HG02642 (cell line): ENCODE results near the gene KANK4.

Experiments used
- ATAC-seq: cut with Tn5 transposase; IDR thresholded peaks from one replicate; pipeline ENCODE4 v1.9.1; 2021; ENCODE audit warnings: mild to moderate bottlenecking; ENCODE audit not compliant: unreplicated experiment, poor library complexity

Gene KANK4

DNA sequence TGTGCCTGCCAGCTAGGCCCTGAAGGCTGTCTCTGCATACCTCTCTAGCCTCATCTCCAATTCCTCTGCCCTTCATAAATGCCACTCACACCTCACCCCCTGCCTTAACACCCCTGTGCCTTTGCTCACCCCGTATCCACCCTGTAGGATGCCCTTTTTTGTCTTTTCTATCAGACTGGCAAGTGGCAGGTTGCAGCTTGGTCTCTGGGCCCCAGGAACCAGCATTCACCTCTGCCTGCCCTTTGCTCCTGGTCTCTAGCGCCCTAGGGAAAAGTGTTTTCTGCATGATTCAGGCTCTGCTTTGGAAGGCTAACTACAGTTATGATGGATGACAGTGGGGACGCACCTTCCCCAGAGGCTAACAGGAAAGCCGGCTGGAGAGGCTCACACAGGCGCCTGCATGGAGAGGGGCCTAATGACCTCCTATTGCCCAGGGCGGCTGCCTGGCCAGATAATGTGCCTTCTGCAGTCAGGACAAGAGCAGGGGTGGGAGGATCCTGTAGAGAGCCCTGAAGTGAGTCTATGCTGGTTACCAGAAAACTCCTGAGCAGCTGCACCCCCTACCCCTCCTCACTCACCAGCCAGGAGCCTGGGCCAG is 11.2 kb downstream of the KANK4 start:
- ATAC-seq = no peak

GRCh38 chr1:62307446-62307845 is 11.8 kb downstream of the KANK4 start:
- ATAC-seq = no peak

DNA sequence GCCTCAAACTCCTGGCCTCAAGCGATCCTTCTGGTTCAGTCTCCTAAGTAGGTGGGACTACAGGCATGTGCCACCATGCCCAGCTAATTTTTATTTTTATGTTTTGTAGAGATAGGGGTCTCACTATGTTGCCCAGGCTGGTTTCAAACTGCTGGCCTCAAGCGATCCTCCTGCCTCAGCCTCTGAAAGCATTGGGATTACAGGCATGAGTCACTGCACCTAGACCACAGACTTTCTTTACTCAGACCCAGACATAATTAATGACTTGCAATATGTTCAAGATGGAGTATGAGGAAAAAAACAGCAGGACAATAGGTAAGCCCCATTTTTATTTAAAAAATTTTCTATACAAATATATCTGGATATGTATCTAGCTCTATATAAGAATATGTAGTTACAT is 13.2 kb downstream of the KANK4 start:
- no peak for ATAC-seq

DNA sequence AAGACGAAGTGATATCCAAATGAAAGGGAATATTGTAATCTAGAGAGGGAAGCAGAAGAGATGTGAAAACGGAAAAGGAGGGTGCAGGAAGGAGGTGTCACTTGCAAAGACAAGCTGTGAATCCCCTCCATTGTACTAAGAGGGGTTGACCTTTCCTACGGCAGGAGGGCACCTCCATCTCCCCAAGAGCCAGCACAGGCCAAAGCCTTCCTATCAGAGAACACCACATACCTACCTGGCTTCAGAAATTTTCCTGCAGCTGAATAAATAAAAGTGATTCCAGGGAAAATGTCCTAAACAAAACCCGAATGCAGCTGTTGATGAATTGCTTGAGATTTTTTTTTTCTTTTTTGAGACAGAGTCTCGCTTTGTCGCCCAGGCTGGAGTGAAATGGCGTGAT is 14.3 kb downstream of the KANK4 start:
- no peak for ATAC-seq

DNA sequence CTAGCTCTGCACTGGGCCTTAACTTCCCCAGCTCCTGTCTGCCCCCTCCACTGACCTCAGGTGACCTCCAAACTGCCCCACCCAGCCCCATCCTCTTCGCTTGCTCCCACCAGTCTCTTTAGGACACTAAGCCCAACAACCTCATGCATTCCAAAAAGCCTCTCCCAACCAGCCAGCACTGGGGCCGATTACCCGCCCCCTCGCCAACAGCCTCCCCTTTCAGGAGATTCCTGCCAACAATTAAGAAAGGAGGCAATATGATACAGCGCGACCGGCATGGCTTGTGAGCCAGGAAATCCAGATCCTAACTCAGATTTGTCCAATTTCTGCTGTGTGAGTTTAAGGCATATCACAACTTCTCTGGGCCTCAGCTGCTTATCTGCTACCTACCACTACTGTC is 14.7 kb downstream of the KANK4 start:
- no peak for ATAC-seq

GRCh38 chr1:62301726-62302390 is 17.4 kb downstream of the KANK4 start:
- ATAC-seq = no peak

DNA sequence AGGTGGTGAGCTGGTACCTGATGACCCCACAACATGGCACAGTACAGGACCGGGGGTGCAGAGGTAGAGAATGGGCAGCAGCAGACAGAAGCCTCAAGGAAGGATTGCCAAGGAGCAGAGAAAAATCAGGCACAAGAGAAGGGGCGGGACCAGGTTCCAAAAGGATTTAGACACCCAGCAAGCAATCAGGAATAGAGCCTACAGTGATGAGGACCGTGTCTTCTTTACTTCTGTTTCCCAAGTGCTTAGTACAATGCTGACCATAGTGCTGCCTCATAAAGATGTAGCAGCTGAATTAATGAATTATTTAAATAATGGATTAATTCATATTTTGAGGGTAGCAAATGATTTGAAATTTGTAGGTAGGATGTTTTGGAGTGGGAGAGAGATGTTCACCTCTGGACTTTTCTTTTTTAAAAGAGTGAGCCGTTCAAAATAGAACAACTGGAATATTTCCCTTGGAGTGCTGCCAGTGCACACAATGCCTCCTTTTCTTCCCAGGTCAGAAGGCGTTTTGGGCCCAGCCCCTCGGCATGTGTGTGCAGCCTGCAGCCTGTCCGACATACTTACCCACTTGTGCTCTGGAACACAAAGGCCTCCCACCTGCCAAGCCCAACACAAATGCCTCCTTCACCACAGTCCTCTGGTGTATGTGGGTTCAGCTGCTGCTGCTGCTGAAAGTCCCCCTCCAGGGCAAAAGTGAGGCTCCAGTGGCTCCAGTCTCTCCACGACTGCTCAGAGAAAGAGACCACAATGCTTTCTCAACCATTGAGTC is 19.6 kb downstream of the KANK4 start:
- ATAC-seq = no peak

GRCh38 chr1:62295921-62296491 is 23.2 kb downstream of the KANK4 start:
- ATAC-seq = no peak

- ATAC-seq = no peak
Measured at GRCh38 chr1:62294261-62294660, 25.0 kb downstream of the KANK4 start.

GRCh38 chr1:62288662-62289061 is 30.6 kb downstream of the KANK4 start:
- no peak for ATAC-seq

DNA sequence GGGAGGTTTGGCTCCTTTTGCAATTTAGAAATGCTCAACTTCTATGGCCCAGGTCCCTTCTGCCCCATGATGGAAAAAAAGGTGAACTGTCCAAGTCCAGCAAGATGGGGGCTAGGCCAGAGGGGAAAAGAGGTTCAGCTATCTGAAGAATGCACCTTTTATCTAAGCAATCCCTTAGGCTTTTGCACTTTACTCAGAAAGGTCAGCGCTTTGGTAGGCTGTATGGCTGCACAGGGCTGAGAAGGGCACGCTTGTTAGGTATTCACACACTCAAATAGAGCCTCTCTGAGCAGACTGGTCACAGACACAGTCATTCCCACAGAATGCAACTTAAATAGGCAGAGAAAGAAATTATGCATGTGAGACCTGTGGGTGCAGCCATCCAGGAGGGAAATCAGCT is 31.0 kb downstream of the KANK4 start:
- no peak for ATAC-seq

- ATAC-seq = no peak
Measured at GRCh38 chr1:62286786-62287224, 32.4 kb downstream of the KANK4 start.

GRCh38 chr1:62285984-62286785 is 33.0 kb downstream of the KANK4 start:
- no peak for ATAC-seq

DNA sequence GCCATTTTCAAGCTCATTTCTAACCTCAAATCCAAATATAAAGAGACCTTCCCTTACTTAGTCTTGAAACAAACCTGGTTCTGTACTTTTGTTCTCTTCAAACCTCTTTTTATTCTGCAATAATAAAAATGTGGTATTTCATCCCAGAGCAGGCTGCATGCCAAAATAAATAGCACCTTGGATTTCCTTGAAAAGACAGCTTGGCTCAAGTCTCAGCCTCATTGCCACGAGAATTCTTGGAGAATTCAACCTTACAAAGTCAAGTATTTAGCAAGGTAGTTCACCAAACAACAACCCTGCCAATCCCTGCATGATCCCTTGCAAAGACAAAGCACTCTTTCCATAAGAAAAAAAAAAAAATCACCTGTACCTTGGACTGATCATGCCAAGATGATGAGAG is 33.8 kb downstream of the KANK4 start:
- ATAC-seq = no peak

GRCh38 chr1:62283986-62284385 is 35.2 kb downstream of the KANK4 start:
- ATAC-seq = no peak

DNA sequence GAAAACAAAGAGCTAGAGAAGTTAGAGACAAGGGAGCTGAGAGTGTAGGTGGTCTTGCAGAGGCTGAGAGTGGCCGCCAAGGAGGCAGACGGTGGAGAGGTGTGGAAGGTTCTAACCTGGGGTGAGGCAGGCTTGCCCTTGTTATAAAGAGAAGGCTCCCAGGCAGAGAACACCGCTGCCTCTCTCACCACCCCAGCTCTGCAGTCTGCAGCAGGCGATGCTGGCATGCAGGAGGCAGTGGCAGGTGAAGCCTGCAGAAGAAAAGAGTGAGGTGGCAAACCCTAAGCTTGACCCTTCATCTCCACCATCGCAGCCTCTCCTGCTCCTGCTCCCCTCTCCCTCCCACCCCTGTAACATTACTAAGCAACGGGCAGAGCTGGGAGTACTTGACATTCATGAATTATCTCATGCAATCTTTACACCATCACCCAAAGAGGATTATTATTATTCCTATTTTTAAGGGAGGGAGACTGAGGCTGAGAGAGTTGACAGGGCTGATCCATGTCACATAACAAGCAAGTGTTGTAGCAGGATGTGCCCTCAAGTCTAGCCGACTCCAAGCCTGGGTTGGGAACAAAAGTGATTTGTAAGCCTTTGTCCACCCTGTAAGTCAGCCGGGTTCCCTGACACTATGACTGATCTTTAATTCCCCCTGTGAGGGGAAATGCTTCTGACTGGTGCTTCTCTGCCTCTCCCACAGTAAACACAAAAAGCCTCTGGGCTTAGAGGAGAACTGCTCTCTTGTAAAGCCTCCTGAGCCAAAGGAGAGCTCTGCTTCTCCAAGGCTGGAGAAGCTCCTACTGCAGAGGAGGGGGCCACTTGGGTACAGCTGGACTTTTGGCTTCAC is 36.1 kb downstream of the KANK4 start:
- no peak for ATAC-seq

- ATAC-seq = no peak
Measured at GRCh38 chr1:62281922-62282555, 37.2 kb downstream of the KANK4 start.

DNA sequence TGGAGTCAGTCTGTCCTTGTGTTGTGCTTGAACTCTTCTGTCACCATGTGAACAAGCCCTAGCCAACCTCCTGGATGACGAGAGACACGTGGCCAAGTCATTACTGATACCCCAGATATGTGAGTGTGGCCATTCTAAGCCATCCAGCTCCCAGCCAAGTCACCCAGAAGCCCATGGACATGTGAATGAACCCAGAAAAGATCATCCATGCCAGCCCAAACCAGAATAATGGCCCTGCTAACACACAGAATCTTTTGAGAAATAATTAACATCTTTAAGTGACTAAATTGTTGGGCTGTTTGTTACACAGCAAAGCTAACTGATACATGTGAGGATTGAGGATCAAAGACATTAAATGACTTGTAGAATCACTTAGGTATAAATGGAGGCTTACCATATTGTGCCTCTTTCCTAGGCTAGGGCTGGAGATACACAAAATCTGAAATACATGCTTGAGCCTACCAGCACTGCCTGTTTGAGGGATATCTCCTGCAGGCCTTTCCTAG is 38.2 kb downstream of the KANK4 start:
- no peak for ATAC-seq

- no peak for ATAC-seq
Measured at GRCh38 chr1:62280150-62280549, 39.1 kb downstream of the KANK4 start.
